Right atrium auricular region (tissue), 2 donors: ENCODE measurements around the gene TMEM154. TPM values are rescaled to one million over a fixed set of nuclear protein-coding genes. Genes with fewer than 3 reads are reported as not detected.

Source experiments
- DNase-seq: peaks from one replicate; pipeline ENCODE4 v3.0.0-alpha.2; 2019; ENCODE audit warnings: low spot score
- H3K27ac ChIP-seq, 2 donors: fragments of 200-600 bp; sonication (generic); 1 replicate in 1 of 2; 2 replicates in 1 of 2; pipeline ENCODE4 v1.5.1; 2016 to 2019
- H3K27me3 ChIP-seq, 2 donors: fragments of 200-600 bp; sonication (generic); one replicate each; pipeline versions ENCODE4 v1.5.1 to v1.6.0; 2017 to 2019
- H3K36me3 ChIP-seq: fragments of 200-600 bp; sonication (generic); one replicate; pipeline ENCODE4 v1.5.1; 2016
- H3K4me1 ChIP-seq, 2 donors: fragments of 200-600 bp; sonication (generic); one replicate each; pipeline versions ENCODE4 v1.5.1 to v1.6.0; 2017 to 2019
- H3K4me3 ChIP-seq, 2 donors: fragments of 200-600 bp; sonication (generic); 1 replicate in 1 of 2; 2 replicates in 1 of 2; pipeline ENCODE4 v1.5.1; 2017 to 2019; ENCODE audit warnings: mild to moderate bottlenecking in 1 of 2, moderate library complexity in 1 of 2
- H3K9me3 ChIP-seq, 2 donors: fragments of 200-600 bp; sonication (generic); one replicate each; pipeline ENCODE4 v1.5.1; 2019
- total RNA-seq, 2 donors: library from RNA; depleted of rRNA; stranded (reverse); fragments of >200 nt; gene quantifications; one replicate each; pipeline ENCODE4 v1.1.0, GENCODE V29; 2016
- TF ChIP-seq, protein P1 (sequence below), 2 donors: fragments of 200-600 bp; sonication (generic); IDR thresholded peaks; one replicate each; pipeline ENCODE4 v1.5.1; 2019; ENCODE audit warnings: antibody characterized with exemption in 2 of 2

The TMEM154 gene
- total RNA-seq, 2 donors from 2014 or later, result 1.4 to 2.0 TPM

DNA sequence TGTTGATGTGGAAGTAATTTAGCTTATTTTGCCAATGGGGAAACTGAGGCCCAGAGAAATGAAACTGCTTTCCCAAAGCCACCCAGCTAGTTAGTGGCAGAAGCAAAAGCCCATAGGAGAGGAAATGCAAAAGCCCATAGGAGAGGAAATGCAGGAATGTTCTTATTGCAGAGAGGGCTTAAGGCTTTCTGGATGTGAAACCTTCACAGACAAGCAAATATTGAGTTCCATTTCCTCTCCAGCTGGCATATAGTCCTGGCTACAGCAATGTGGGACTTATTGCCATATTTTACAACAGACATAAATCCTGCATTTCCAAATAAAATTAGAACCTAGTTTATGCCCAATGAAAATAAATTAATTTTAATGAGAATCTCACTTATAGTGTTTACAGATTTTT is 69.7 kb downstream of the TMEM154 start:
- Histone ChIP-seq H3K27me3 (no peaks in the 10 kb centered on the region), H3K9me3 (no peaks in the 10 kb centered on the region), H3K27ac (no peak overlapping the region), H3K4me3 (no peak overlapping the region), H3K36me3 (no peaks in the 10 kb centered on the region), H3K4me1 (no peaks in the 10 kb centered on the region)
- TF ChIP-seq, protein P1, sequence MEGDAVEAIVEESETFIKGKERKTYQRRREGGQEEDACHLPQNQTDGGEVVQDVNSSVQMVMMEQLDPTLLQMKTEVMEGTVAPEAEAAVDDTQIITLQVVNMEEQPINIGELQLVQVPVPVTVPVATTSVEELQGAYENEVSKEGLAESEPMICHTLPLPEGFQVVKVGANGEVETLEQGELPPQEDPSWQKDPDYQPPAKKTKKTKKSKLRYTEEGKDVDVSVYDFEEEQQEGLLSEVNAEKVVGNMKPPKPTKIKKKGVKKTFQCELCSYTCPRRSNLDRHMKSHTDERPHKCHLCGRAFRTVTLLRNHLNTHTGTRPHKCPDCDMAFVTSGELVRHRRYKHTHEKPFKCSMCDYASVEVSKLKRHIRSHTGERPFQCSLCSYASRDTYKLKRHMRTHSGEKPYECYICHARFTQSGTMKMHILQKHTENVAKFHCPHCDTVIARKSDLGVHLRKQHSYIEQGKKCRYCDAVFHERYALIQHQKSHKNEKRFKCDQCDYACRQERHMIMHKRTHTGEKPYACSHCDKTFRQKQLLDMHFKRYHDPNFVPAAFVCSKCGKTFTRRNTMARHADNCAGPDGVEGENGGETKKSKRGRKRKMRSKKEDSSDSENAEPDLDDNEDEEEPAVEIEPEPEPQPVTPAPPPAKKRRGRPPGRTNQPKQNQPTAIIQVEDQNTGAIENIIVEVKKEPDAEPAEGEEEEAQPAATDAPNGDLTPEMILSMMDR (IDR thresholded peaks at IDR 0.05), result no peak
- no peak for DNase-seq

DNA sequence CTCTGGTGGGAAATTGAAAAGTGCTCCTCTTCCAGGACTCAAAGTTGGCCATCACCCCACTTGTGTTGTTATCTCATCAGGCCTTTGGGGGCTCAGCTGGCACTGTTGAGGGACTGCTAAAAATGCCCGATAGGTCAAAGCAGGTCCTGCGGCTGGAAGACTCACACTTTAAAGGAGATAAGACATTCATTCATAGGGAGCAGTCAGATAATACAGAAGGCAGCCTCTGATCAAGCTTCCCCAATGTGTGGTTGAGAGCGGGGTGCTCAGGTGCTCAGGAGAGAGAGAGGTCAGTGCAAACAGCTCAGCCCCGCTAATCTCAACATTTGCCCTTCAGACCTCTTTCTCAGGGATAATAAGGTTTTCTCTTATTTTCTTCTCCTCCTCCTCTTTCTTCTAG is 70.3 kb downstream of the TMEM154 start:
- TF ChIP-seq, protein P1 (IDR thresholded peaks at IDR 0.05), result no peak
- Histone ChIP-seq H3K4me1 (no peaks in the 10 kb centered on the region), H3K27me3 (no peaks in the 10 kb centered on the region), H3K27ac (no peak overlapping the region), H3K36me3 (no peaks in the 10 kb centered on the region), H3K9me3 (no peaks in the 10 kb centered on the region), H3K4me3 (no peak overlapping the region)
- DNase-seq, result no peak

- H3K27me3 ChIP-seq, result no peaks in the 10 kb centered on the region
- TF ChIP-seq, protein P1 (IDR thresholded peaks at IDR 0.05), result no peak
- DNase-seq, result no peak
- H3K9me3 ChIP-seq, result no peaks in the 10 kb centered on the region
- no peaks in the 10 kb centered on the region for H3K4me1 ChIP-seq
- H3K4me3 ChIP-seq, result no peak overlapping the region
- no peak overlapping the region for H3K27ac ChIP-seq
- H3K36me3 ChIP-seq, result no peaks in the 10 kb centered on the region
Observed at GRCh38 chr4:152607178-152607577, 72.6 kb downstream of the TMEM154 start.

- Histone ChIP-seq H3K36me3 (no peaks in the 10 kb centered on the region), H3K4me1 (no peaks in the 10 kb centered on the region), H3K27me3 (no peaks in the 10 kb centered on the region), H3K9me3 (no peaks in the 10 kb centered on the region), H3K27ac (no peak overlapping the region), H3K4me3 (no peak overlapping the region)
- TF ChIP-seq, protein P1 (IDR thresholded peaks at IDR 0.05), result no peak
- DNase-seq, result no peak
Observed at GRCh38 chr4:152606753-152607152, 73.0 kb downstream of the TMEM154 start.

- DNase-seq, result no peak
- no peaks in the 10 kb centered on the region for H3K36me3 ChIP-seq
- no peaks in the 10 kb centered on the region for H3K4me1 ChIP-seq
- no peak overlapping the region for H3K27ac ChIP-seq
- TF ChIP-seq, protein P1 (IDR thresholded peaks at IDR 0.05), result no peak
- H3K27me3 ChIP-seq, result no peaks in the 10 kb centered on the region
- H3K4me3 ChIP-seq, result no peak overlapping the region
- H3K9me3 ChIP-seq, result no peaks in the 10 kb centered on the region
Observed at GRCh38 chr4:152605641-152606335, 74.0 kb downstream of the TMEM154 start.

- TF ChIP-seq, protein P1 (IDR thresholded peaks at IDR 0.05), result no peak
- DNase-seq, result no peak
- Histone ChIP-seq H3K4me3 (no peak overlapping the region), H3K4me1 (no peaks in the 10 kb centered on the region), H3K36me3 (no peaks in the 10 kb centered on the region), H3K9me3 (no peaks in the 10 kb centered on the region), H3K27ac (no peak overlapping the region), H3K27me3 (no peaks in the 10 kb centered on the region)
Observed at GRCh38 chr4:152605031-152605430, 74.8 kb downstream of the TMEM154 start.
